WTC11 (cell line): ENCODE results near the gene TOB2. TPM values are rescaled to one million over a fixed set of nuclear protein-coding genes. Genes with fewer than 3 reads are reported as not detected.

ENCODE experiments used
- ATAC-seq: fragments of 200-7000 bp; cut with Tn5 transposase; 2 replicates; pipeline ENCODE4 v1.10.0; 2021; ENCODE audit warnings: mild to moderate bottlenecking, moderate library complexity
- CTCF ChIA-PET: fragments of 300-600 bp; sonication (Branson Sonifier 250); formaldehyde crosslinking; loops from one replicate; lab custom pipeline; 2021; ENCODE audit warnings: antibody characterized with exemption; lab: Charles Lee
- POLR2A ChIA-PET: fragments of 350-600 bp; sonication (Branson Sonifier 250); formaldehyde crosslinking; loops from one replicate; lab custom pipeline; 2021; ENCODE audit warnings: antibody characterized with exemption; lab: Charles Lee
- DNase-seq: peaks from one replicate; pipeline ENCODE4 v3.0.0; 2021; ENCODE audit warnings: low spot score
- H3K27ac Mint-ChIP-seq: 2 replicates; pipeline ENCODE4 v1.8.0; 2021; ENCODE audit warnings: mixed read lengths
- H3K27me3 Mint-ChIP-seq: 2 replicates; pipeline ENCODE4 v1.8.0; 2021; ENCODE audit warnings: low read depth, mild to moderate bottlenecking, moderate library complexity, mixed read lengths
- H3K36me3 Mint-ChIP-seq: 2 replicates; pipeline ENCODE4 v1.8.0; 2021; ENCODE audit warnings: mixed read lengths
- H3K4me1 Mint-ChIP-seq: 2 replicates; pipeline ENCODE4 v1.8.0; 2022; ENCODE audit warnings: mixed read lengths
- H3K4me3 Mint-ChIP-seq: 2 replicates; pipeline ENCODE4 v1.8.0; 2021; ENCODE audit warnings: mild to moderate bottlenecking, moderate library complexity, mixed read lengths
- H3K9me3 Mint-ChIP-seq: 2 replicates; pipeline ENCODE4 v1.8.0; 2021; ENCODE audit warnings: mixed read lengths
- AR ChIP-seq: fragments of 250-450 bp; sonication (Bioruptor Pico); IDR thresholded peaks from 2 replicates; pipeline ENCODE4 v1.9.0; 2021; ENCODE audit warnings: mild to moderate bottlenecking
- EMX1 ChIP-seq: fragments of 250-450 bp; sonication (Bioruptor Pico); IDR thresholded peaks from 2 replicates; pipeline ENCODE4 v1.8.0; 2021; ENCODE audit warnings: mild to moderate bottlenecking
- ESRRA ChIP-seq: sonication (generic); formaldehyde crosslinking; IDR thresholded peaks from 2 replicates; pipeline ENCODE4 v1.8.1; 2022; ENCODE audit warnings: mild to moderate bottlenecking, missing genetic modification reagents, borderline replicate concordance
- ETV6 ChIP-seq: sonication (generic); formaldehyde crosslinking; IDR thresholded peaks from 2 replicates; pipeline ENCODE4 v1.8.1; 2022; ENCODE audit warnings: mild to moderate bottlenecking, missing genetic modification reagents
- FOXP1 ChIP-seq: sonication (generic); formaldehyde crosslinking; IDR thresholded peaks from 2 replicates; pipeline ENCODE4 v1.8.0; 2022; ENCODE audit warnings: missing genetic modification reagents, mild to moderate bottlenecking, moderate library complexity, borderline replicate concordance
- GABPB1 ChIP-seq: sonication (generic); formaldehyde crosslinking; IDR thresholded peaks from 2 replicates; pipeline ENCODE4 v1.8.1; 2023; ENCODE audit warnings: mild to moderate bottlenecking, missing genetic modification reagents
- GTF2I ChIP-seq: fragments of 250-450 bp; sonication (Bioruptor Pico); conservative IDR thresholded peaks from 2 replicates; pipeline ENCODE4 v1.4.0; 2021; ENCODE audit warnings: mild to moderate bottlenecking
- HMGXB4 ChIP-seq: sonication (generic); formaldehyde crosslinking; IDR thresholded peaks from 2 replicates; pipeline ENCODE4 v1.8.1; 2023; ENCODE audit warnings: mild to moderate bottlenecking, moderate library complexity, missing genetic modification reagents
- JAZF1 ChIP-seq: fragments of 250-450 bp; sonication (Bioruptor Pico); IDR thresholded peaks from 2 replicates; pipeline ENCODE4 v1.9.0; 2021; ENCODE audit warnings: moderate library complexity, mild to moderate bottlenecking, inconsistent platforms
- JUN ChIP-seq: sonication (generic); formaldehyde crosslinking; IDR thresholded peaks from 2 replicates; pipeline ENCODE4 v1.8.0; 2023; ENCODE audit warnings: mild to moderate bottlenecking, missing genetic modification reagents
- MYBL2 ChIP-seq: sonication (generic); formaldehyde crosslinking; IDR thresholded peaks from 2 replicates; pipeline ENCODE4 v1.8.1; 2023; ENCODE audit warnings: mild to moderate bottlenecking, moderate library complexity, missing genetic modification reagents
- NR1H2 ChIP-seq: sonication (generic); formaldehyde crosslinking; IDR thresholded peaks from 2 replicates; pipeline ENCODE4 v1.9.0; 2021; ENCODE audit warnings: mild to moderate bottlenecking, moderate library complexity, missing genetic modification reagents
- PREB ChIP-seq: sonication (generic); formaldehyde crosslinking; IDR thresholded peaks from 2 replicates; pipeline ENCODE4 v1.8.1; 2022; ENCODE audit warnings: mild to moderate bottlenecking, missing genetic modification reagents, moderate library complexity, borderline replicate concordance
- PRRX2 ChIP-seq: fragments of 250-450 bp; sonication (Bioruptor Pico); IDR thresholded peaks from 2 replicates; pipeline ENCODE4 v1.8.0; 2021; ENCODE audit warnings: mild to moderate bottlenecking
- SMAD3 ChIP-seq: sonication (generic); formaldehyde crosslinking; IDR thresholded peaks from 2 replicates; pipeline ENCODE4 v1.8.0; 2022; ENCODE audit warnings: missing genetic modification reagents, mild to moderate bottlenecking, borderline replicate concordance
- SMAD4 ChIP-seq: sonication (generic); formaldehyde crosslinking; IDR thresholded peaks from 2 replicates; pipeline ENCODE4 v1.8.0; 2022; ENCODE audit warnings: mild to moderate bottlenecking, missing genetic modification reagents
- SP1 ChIP-seq: sonication (generic); formaldehyde crosslinking; conservative IDR thresholded peaks from 2 replicates; pipeline ENCODE4 v1.8.1; 2022; ENCODE audit warnings: missing genetic modification reagents
- ZNF416 ChIP-seq: fragments of 250-450 bp; sonication (Bioruptor Pico); IDR thresholded peaks from 2 replicates; pipeline ENCODE4 v1.9.0; 2021; ENCODE audit warnings: mild to moderate bottlenecking, inconsistent platforms
- total RNA-seq: library from RNA; stranded (reverse); gene quantifications from 3 replicates; pipeline ENCODE4 v1.2.3, GENCODE V29; 2021
- TF ChIP-seq, protein P1 (sequence below): sonication (generic); formaldehyde crosslinking; IDR thresholded peaks from 2 replicates; pipeline ENCODE4 v1.8.1; 2023; ENCODE audit warnings: mild to moderate bottlenecking, missing genetic modification reagents, moderate library complexity
- TF ChIP-seq, protein P2 (sequence below): sonication (generic); formaldehyde crosslinking; IDR thresholded peaks from 2 replicates; pipeline ENCODE4 v1.8.1; 2023; ENCODE audit warnings: mild to moderate bottlenecking, missing genetic modification reagents
- TF ChIP-seq, protein P3 (sequence below): fragments of 250-450 bp; sonication (Bioruptor Pico); IDR thresholded peaks from 2 replicates; pipeline ENCODE4 v1.9.0; 2021; ENCODE audit warnings: mild to moderate bottlenecking
- TF ChIP-seq, protein P4 (sequence below): sonication (generic); formaldehyde crosslinking; IDR thresholded peaks from 2 replicates; pipeline ENCODE4 v1.8.1; 2023; ENCODE audit warnings: mild to moderate bottlenecking, missing genetic modification reagents
- TF ChIP-seq, protein P5 (sequence below): sonication (generic); formaldehyde crosslinking; IDR thresholded peaks from 2 replicates; pipeline ENCODE4 v1.8.0; 2023; ENCODE audit warnings: missing genetic modification reagents

Gene TOB2
- total RNA-seq, 1 experiment from 2014 or later: 46.6 TPM

GRCh38 chr22:41429232-41429950 is 17.2 kb downstream of the TOB2 start:
- no peak for TF ChIP-seq JUN
- no peak for TF ChIP-seq EMX1 (CRISPR knock-in tag)
- TF ChIP-seq, protein P1, sequence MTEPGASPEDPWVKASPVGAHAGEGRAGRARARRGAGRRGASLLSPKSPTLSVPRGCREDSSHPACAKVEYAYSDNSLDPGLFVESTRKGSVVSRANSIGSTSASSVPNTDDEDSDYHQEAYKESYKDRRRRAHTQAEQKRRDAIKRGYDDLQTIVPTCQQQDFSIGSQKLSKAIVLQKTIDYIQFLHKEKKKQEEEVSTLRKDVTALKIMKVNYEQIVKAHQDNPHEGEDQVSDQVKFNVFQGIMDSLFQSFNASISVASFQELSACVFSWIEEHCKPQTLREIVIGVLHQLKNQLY (CRISPR knock-in tag): no peak
- no peak for TF ChIP-seq ETV6
- TF ChIP-seq PREB (CRISPR knock-in tag): no peak
- no peak for TF ChIP-seq SP1
- no peak for TF ChIP-seq JAZF1
- TF ChIP-seq SMAD3 (CRISPR knock-in tag): no peak
- no peak for TF ChIP-seq PRRX2 (CRISPR knock-in tag)
- TF ChIP-seq MYBL2 (CRISPR knock-in tag): no peak
- no peak for TF ChIP-seq HMGXB4
- TF ChIP-seq, protein P2, sequence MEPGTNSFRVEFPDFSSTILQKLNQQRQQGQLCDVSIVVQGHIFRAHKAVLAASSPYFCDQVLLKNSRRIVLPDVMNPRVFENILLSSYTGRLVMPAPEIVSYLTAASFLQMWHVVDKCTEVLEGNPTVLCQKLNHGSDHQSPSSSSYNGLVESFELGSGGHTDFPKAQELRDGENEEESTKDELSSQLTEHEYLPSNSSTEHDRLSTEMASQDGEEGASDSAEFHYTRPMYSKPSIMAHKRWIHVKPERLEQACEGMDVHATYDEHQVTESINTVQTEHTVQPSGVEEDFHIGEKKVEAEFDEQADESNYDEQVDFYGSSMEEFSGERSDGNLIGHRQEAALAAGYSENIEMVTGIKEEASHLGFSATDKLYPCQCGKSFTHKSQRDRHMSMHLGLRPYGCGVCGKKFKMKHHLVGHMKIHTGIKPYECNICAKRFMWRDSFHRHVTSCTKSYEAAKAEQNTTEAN: no peak
- TF ChIP-seq, protein P3, sequence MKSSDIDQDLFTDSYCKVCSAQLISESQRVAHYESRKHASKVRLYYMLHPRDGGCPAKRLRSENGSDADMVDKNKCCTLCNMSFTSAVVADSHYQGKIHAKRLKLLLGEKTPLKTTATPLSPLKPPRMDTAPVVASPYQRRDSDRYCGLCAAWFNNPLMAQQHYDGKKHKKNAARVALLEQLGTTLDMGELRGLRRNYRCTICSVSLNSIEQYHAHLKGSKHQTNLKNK (CRISPR knock-in tag): no peak
- no peak for TF ChIP-seq SMAD4 (CRISPR knock-in tag)
- TF ChIP-seq GABPB1: no peak
- no peak for TF ChIP-seq FOXP1
- TF ChIP-seq, protein P4, sequence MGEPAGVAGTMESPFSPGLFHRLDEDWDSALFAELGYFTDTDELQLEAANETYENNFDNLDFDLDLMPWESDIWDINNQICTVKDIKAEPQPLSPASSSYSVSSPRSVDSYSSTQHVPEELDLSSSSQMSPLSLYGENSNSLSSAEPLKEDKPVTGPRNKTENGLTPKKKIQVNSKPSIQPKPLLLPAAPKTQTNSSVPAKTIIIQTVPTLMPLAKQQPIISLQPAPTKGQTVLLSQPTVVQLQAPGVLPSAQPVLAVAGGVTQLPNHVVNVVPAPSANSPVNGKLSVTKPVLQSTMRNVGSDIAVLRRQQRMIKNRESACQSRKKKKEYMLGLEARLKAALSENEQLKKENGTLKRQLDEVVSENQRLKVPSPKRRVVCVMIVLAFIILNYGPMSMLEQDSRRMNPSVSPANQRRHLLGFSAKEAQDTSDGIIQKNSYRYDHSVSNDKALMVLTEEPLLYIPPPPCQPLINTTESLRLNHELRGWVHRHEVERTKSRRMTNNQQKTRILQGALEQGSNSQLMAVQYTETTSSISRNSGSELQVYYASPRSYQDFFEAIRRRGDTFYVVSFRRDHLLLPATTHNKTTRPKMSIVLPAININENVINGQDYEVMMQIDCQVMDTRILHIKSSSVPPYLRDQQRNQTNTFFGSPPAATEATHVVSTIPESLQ (CRISPR knock-in tag): no peak
- TF ChIP-seq, all 79 proteins: peak for 0
- POLR2A ChIA-PET: no interaction called here
- DNase-seq: no peak
- H3K36me3 Mint-ChIP-seq: peaks cover 2% of the 10 kb centered on the region; the same call in 1 of the 2 replicates
- no peaks in the 10 kb centered on the region for H3K27me3 Mint-ChIP-seq
- H3K9me3 Mint-ChIP-seq: no peaks in the 10 kb centered on the region
- CTCF ChIA-PET: interaction anchor here (1.2 to 3.8 kb wide), 2 partner anchors 26 to 48 kb away, joined by 9 to 13 read pairs; no protein-coding TSS in a partner anchor
- no peak overlapping the region for H3K4me3 Mint-ChIP-seq
- H3K4me1 Mint-ChIP-seq: peaks cover 3% of the 10 kb centered on the region; the same call in 1 of the 2 replicates
- 0 out of 2 replicates have a peak overlapping the region, but pooled peaks have one; percentile 36 for H3K27ac Mint-ChIP-seq
- no peak for ATAC-seq

DNA sequence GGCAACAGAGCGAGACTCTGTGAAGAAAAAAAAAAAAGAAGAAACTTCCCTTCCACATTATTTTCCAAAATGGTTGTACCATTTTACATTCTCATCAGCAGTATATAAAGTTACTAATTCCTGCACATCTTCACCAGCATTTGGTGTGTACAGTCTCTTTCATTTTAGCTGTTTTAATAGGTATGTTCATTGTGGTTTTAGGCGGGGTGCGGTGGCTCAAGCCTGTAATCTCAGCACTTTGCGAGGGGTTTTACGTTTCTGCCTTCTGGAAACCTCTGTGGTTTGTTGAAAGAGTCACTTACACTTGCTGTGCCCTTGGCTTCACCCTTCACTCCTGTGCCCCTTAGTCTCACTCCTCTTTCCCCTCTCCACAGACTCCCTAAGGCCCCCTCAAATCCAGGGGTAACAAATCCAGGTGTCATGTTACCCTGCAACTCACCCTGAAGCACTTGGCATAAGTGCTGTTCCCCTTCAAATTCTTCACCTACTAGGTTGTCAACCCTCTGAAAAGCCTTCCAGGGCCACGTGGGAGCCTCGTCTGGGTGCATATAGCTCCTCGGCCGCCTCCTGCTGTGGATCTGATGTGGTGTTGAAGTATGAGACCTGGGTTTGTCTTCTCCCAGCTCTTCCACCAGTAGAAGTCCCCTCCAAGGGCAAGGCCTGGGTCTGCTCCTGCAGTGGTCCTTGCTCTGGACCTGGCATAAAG is 20.8 kb downstream of the TOB2 start:
- H3K27ac Mint-ChIP-seq: peak overlapping the region; percentile 61
- H3K9me3 Mint-ChIP-seq: no peaks in the 10 kb centered on the region
- POLR2A ChIA-PET: no interaction called here
- CTCF ChIA-PET: interaction anchor here (1.1 to 3.8 kb wide), 2 partner anchors 13 to 22 kb away, joined by 3 to 13 read pairs; no protein-coding TSS in a partner anchor
- no peaks in the 10 kb centered on the region for H3K27me3 Mint-ChIP-seq
- no peak for ATAC-seq
- peaks cover 3% of the 10 kb centered on the region; the same call in 1 of the 2 replicates for H3K4me1 Mint-ChIP-seq
- H3K36me3 Mint-ChIP-seq: peaks cover 2% of the 10 kb centered on the region; the same call in 1 of the 2 replicates
- no peak overlapping the region for H3K4me3 Mint-ChIP-seq
- no peak for DNase-seq
- TF ChIP-seq PRRX2 (CRISPR knock-in tag) (no peak), GABPB1 (no peak), NR1H2 (CRISPR knock-in tag) (no peak), GTF2I (CRISPR knock-in tag) (no peak), ZNF416 (CRISPR knock-in tag) (no peak), EMX1 (CRISPR knock-in tag) (no peak), MYBL2 (CRISPR knock-in tag) (no peak), ESRRA (CRISPR knock-in tag) (no peak), AR (CRISPR knock-in tag) (no peak), JAZF1 (no peak)
- TF ChIP-seq, protein P5, sequence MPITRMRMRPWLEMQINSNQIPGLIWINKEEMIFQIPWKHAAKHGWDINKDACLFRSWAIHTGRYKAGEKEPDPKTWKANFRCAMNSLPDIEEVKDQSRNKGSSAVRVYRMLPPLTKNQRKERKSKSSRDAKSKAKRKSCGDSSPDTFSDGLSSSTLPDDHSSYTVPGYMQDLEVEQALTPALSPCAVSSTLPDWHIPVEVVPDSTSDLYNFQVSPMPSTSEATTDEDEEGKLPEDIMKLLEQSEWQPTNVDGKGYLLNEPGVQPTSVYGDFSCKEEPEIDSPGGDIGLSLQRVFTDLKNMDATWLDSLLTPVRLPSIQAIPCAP: no peak
